Neutrophil (primary cell): Measurements from ENCODE around the gene NXT1.

ENCODE experiments used
- H3K27ac ChIP-seq: fragments of 200-600 bp; sonication (generic); 2 replicates; pipeline ENCODE4 v1.5.1; 2016; ENCODE audit warnings: mild to moderate bottlenecking, moderate library complexity
- H3K27me3 ChIP-seq: fragments of 200-600 bp; sonication (generic); 2 replicates; pipeline ENCODE4 v1.6.0; 2016; ENCODE audit warnings: mild to moderate bottlenecking
- H3K36me3 ChIP-seq: fragments of 200-600 bp; sonication (generic); 2 replicates; pipeline ENCODE4 v1.5.1; 2017
- H3K4me1 ChIP-seq, 2 experiments: fragments of 200-600 bp in 1 of 2; sonication (generic) in 1 of 2; 1 replicate in 1 of 2; 2 replicates in 1 of 2; pipeline versions ENCODE4 v1.5.1 to v1.6.1; 2013 to 2016; ENCODE audit warnings: low read depth in 1 of 2, low read length in 1 of 2, mild to moderate bottlenecking in 1 of 2, moderate library complexity in 1 of 2; ENCODE audit not compliant: control insufficient read depth in 1 of 2, insufficient read depth in 1 of 2
- H3K4me3 ChIP-seq, 2 experiments: fragments of 200-600 bp in 1 of 2; sonication (generic) in 1 of 2; 1 replicate in 1 of 2; 2 replicates in 1 of 2; pipeline ENCODE4 v1.5.1; 2013 to 2016; ENCODE audit warnings: low read depth in 1 of 2, low read length in 1 of 2, mild to moderate bottlenecking in 1 of 2, moderate library complexity in 1 of 2
- H3K9me3 ChIP-seq: fragments of 200-600 bp; sonication (generic); 2 replicates; pipeline ENCODE4 v1.5.1; 2016
- CTCF ChIP-seq: fragments of 200-600 bp; sonication (generic); IDR thresholded peaks from 2 replicates; pipeline ENCODE4 v1.5.1; 2016; ENCODE audit warnings: antibody characterized with exemption

Gene NXT1

GRCh38 chr20:23404196-23404595 lies 53.6 kb downstream of the NXT1 start:
- peaks cover 17% of the 10 kb centered on the region for H3K36me3 ChIP-seq
- no peaks in the 10 kb centered on the region for H3K27me3 ChIP-seq
- no peak for TF ChIP-seq CTCF
- no peaks in the 10 kb centered on the region for H3K9me3 ChIP-seq
- H3K4me1 ChIP-seq, result peaks cover 15 to 18% of the 10 kb centered on the region in 2 experiments
- H3K27ac ChIP-seq, result peak overlapping the region; percentile 52
- H3K4me3 ChIP-seq, result no peak overlapping the region
